Heart left ventricle (tissue), 16 donors: ENCODE data around the gene NOL9. TPM values are rescaled to one million over a fixed set of nuclear protein-coding genes. Genes with fewer than 3 reads are reported as not detected.

Source experiments
- ATAC-seq, 4 donors: fragments of 200-7000 bp; cut with Tn5 transposase; one replicate each; pipeline ENCODE4 v1.9.1; 2020 to 2022; ENCODE audit warnings: moderate library complexity in 4 of 4, mild to moderate bottlenecking in 3 of 4, moderate number of reproducible peaks in 1 of 4
- DNase-seq, 5 donors: peaks; one replicate each; pipeline ENCODE4 v3.0.0-alpha.2; 2020
- H3K27ac ChIP-seq, 12 donors: fragments of 200-600 bp; sonication (generic) in 4 of 12; one replicate each; pipeline versions ENCODE4 v1.5.0 to v1.8.0; 2016 to 2022; ENCODE audit warnings: mild to moderate bottlenecking in 2 of 12
- H3K27me3 ChIP-seq, 9 donors: fragments of 200-600 bp; sonication (generic) in 2 of 9; one replicate each; pipeline versions ENCODE4 v1.5.1 to v1.8.0; 2016 to 2022; ENCODE audit warnings: mild to moderate bottlenecking in 3 of 9
- H3K36me3 ChIP-seq, 9 donors: fragments of 200-600 bp; sonication (generic) in 2 of 9; one replicate each; pipeline versions ENCODE4 v1.5.0 to v1.8.0; 2018 to 2022; ENCODE audit warnings: mild to moderate bottlenecking in 2 of 9
- H3K4me1 ChIP-seq, 12 donors: fragments of 200-600 bp; sonication (generic) in 4 of 12; one replicate each; pipeline versions ENCODE4 v1.5.0 to v1.8.0; 2016 to 2022; ENCODE audit warnings: mild to moderate bottlenecking in 3 of 12
- H3K4me3 ChIP-seq, 12 donors: fragments of 200-600 bp; sonication (generic) in 4 of 12; one replicate each; pipeline versions ENCODE4 v1.5.0 to v1.8.0; 2017 to 2022; ENCODE audit warnings: mild to moderate bottlenecking in 9 of 12, moderate library complexity in 4 of 12
- H3K9me3 ChIP-seq, 12 donors: fragments of 200-600 bp; sonication (generic) in 4 of 12; one replicate each; pipeline versions ENCODE4 v1.5.0 to v1.8.0; 2016 to 2022; ENCODE audit warnings: mild to moderate bottlenecking in 1 of 12
- POLR2A ChIP-seq, 2 donors: fragments of 450-650 bp; IDR thresholded peaks; one replicate each; pipeline ENCODE4 v1.6.1; 2017; ENCODE audit warnings: antibody characterized with exemption in 2 of 2, mild to moderate bottlenecking in 2 of 2, moderate library complexity in 2 of 2
- WGBS, 4 donors: extraction: QIAGEN DNeasy Blood & Tissue Kit in 2 of 4; methylation state at CpG; one replicate each; pipeline versions ENCODE4 v1.1.5 to v1.1.7; 2013 to 2018; 5-methylcytosine and 5-hydroxymethylcytosine counted together
- intact Hi-C, 10 donors: fragments of 100-400 bp; cut with DNase I; formaldehyde crosslinking; loops; one replicate each; pipeline versions ENCODE4 v1.11.1 to v1.14.2; 2022
- polyA plus RNA-seq, 2 donors: library from polyadenylated mRNA; stranded (reverse); fragments of 200-250 nt; gene quantifications; one replicate each; pipeline ENCODE4 v1.2.3, GENCODE V29; 2013
- total RNA-seq, 9 donors: library from RNA; depleted of rRNA in 2 of 9; stranded (reverse); fragments of >200 nt in 2 of 9; fragmentation: NEBNext Ultra II Directional in 3 of 9; extraction: Animal tissue kit (Norgen Biotek cat#: 25700) in 3 of 9; gene quantifications; one replicate each; pipeline versions ENCODE4 v1.1.0 to v1.2.4, GENCODE V29; 2016 to 2023
- TF ChIP-seq, protein P1 (sequence below), 12 donors: fragments of 200-600 bp; sonication (generic) in 4 of 12; IDR thresholded peaks; one replicate each; pipeline versions ENCODE4 v1.5.0 to v1.8.0; 2018 to 2022; ENCODE audit warnings: antibody characterized with exemption in 12 of 12, mild to moderate bottlenecking in 5 of 12
- donor health status: ischemic (EF 13 %, LVEDD 7.1; RV severe dilation, severe dysfunction).
- donor health status: healthy with polysubstance abuse.
- donor health status: DM: no; HTN: yes; CAD: no.
- donor health status: DM: no; HTN: no; CAD: no.
- donor health status: ischemic (EF 25% LVEDD 6.9; RV normal size, moderate dysfunction).
- donor health status: ischemic (EF 25% LVEDD 5.7; RV mildly dilated, moderate dysfunction).
- donor health status: healthy.
- donor health status: DM: yes; HTN: yes; CAD: no.
- donor health status: ischemic (EF 35%, LVEDD 5.7; RV mildly dilated, moderate dysfunction).
- donor health status: nonischemic (EF 11% LVEDD 7.7; RV severe dilation, severe dysfunction).
- donor health status: DM: yes; HTN: yes; CAD: no.
- donor health status: PGD.
- donor health status: ischemic (EF 29% LVEDD 5.4; RV normal size, mild dysfunction).
- donor health status: nonischemic (EF 23%, LVEDD 6.1; RV moderate dilation, normal function).

NOL9 gene
- total and polyA plus RNA-seq, 11 donors = 5.7 to 20.6 (median 15.4) TPM

DNA sequence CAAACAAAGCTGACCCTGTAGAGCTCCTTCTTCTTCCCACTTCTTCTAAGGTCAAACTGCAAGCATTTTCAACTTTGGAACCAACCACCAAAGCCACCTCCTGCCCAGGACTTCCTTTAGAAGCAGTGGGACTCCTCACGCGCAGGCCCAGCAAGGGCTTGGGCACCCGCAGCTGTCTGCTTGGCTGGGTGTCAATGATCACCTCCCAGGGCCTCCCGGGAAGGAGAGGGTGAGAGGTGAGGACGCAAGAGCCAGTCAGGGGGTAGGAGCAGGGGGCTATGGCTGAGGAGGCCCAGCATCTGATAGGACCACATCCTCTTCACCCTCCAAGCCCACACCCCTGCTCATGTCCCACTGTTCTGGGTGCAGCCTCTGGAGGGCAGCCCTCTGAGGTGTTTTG is 38.1 kb upstream of the NOL9 start:
- Histone ChIP-seq H3K27me3 (no peaks in the 10 kb centered on the region), H3K4me1 (peaks cover 0 to 97% (median 54%) of the 10 kb centered on the region in 12 donors), H3K4me3 (no peak overlapping the region), H3K27ac (peak overlapping the region in 7 of 12 donors; percentile 4 to 68 (median 36)), H3K9me3 (no peaks in the 10 kb centered on the region), H3K36me3 (peaks cover 0 to 99% (median 92%) of the 10 kb centered on the region in 9 donors)
- peak in 1 of 5 donors; percentile 50 for DNase-seq
- peak in 2 of 4 donors; percentile 38 to 41 for ATAC-seq
- intact Hi-C loops = no loop called here
- TF ChIP-seq, protein P1, sequence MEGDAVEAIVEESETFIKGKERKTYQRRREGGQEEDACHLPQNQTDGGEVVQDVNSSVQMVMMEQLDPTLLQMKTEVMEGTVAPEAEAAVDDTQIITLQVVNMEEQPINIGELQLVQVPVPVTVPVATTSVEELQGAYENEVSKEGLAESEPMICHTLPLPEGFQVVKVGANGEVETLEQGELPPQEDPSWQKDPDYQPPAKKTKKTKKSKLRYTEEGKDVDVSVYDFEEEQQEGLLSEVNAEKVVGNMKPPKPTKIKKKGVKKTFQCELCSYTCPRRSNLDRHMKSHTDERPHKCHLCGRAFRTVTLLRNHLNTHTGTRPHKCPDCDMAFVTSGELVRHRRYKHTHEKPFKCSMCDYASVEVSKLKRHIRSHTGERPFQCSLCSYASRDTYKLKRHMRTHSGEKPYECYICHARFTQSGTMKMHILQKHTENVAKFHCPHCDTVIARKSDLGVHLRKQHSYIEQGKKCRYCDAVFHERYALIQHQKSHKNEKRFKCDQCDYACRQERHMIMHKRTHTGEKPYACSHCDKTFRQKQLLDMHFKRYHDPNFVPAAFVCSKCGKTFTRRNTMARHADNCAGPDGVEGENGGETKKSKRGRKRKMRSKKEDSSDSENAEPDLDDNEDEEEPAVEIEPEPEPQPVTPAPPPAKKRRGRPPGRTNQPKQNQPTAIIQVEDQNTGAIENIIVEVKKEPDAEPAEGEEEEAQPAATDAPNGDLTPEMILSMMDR (IDR thresholded peaks at IDR 0.05) = no peak
- no peak for TF ChIP-seq POLR2A (IDR thresholded peaks at IDR 0.05)
- WGBS, 4 donors = 30 to 70% (median 42%) methylated on average over 5 of the region's 5 CpGs

DNA sequence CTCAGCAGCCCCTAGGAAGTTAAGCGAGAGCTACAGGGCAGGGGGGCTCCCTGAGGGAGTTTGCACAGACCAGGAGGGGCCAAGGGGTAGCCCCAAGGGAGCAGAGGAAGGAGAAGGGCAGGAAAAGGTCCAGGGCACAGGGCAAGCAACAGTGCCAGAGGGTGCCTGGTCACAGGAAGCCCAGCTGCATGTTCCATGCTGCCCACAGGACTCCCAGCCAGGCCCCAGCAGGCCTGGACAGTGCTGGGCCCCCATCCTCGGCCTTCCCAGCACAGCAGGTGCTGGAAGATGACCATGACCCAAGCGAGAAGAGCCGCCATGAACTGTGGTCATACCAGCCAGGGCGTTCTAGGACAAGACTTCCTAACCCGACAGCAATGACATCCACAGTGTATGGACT is 37.3 kb upstream of the NOL9 start:
- Histone ChIP-seq H3K36me3 (peaks cover 0 to 93% (median 84%) of the 10 kb centered on the region in 9 donors), H3K27me3 (no peaks in the 10 kb centered on the region), H3K27ac (peak overlapping the region in 8 of 12 donors; percentile 2 to 68 (median 20)), H3K9me3 (no peaks in the 10 kb centered on the region), H3K4me1 (peaks cover 0 to 94% (median 53%) of the 10 kb centered on the region in 12 donors), H3K4me3 (no peak overlapping the region)
- no peak for TF ChIP-seq POLR2A (IDR thresholded peaks at IDR 0.05)
- TF ChIP-seq, protein P1 (IDR thresholded peaks at IDR 0.05) = no peak
- WGBS, 4 donors = 86 to 95% (median 89%) methylated on average over 6 of the region's 6 CpGs
- ATAC-seq (no peak), DNase-seq (no peak)
- intact Hi-C loops = no loop called here

DNA sequence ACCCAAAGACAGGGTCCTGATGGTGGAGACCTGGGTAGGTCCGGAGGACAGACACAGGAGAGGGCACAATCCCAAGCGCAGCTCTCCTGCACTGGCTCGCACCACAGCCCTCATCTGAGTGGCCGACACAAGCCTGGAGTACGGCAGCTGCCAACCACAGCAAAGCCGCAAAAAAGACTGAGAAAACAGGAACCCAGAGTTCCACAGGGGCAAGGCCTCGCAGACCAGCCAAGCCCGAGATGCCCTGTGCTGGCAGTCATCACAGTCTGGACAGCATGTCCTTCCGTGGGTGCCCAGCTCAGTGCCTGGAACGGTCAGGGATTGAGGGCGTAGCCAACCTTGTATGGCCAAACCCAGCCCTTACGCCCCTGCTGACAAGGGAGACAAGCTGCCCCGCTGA is 36.9 kb upstream of the NOL9 start:
- H3K4me3 ChIP-seq = no peak overlapping the region
- H3K27ac ChIP-seq = peak overlapping the region in 7 of 12 donors; percentile 2 to 68 (median 20)

DNA sequence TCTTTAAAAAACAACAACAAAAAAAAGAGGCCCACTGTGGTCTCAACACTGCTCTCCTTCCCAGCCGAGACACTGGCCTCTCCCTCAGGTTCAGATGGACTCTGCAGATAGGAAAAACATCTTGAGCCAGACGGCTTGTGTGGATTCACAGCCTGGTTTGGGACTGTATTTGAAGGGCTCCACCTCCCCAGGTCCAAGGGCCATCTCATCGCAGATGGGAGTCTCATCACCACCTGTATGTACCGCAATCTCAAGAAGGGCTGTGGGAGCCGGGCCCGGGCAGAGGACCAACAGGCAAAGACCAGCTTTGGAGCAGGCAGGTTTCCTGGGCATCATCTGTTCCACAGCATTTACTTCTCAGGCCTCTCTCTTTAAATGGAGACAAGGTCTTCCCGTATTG is 35.7 kb upstream of the NOL9 start:
- WGBS, 4 donors = 84 to 88% (median 87%) methylated on average over 7 of the region's 7 CpGs
- peaks cover 0 to 94% (median 43%) of the 10 kb centered on the region in 12 donors for H3K4me1 ChIP-seq
- no peaks in the 10 kb centered on the region for H3K9me3 ChIP-seq
- intact Hi-C loops = no loop called here
- peaks cover 0 to 84% (median 71%) of the 10 kb centered on the region in 9 donors for H3K36me3 ChIP-seq
- no peaks in the 10 kb centered on the region for H3K27me3 ChIP-seq
- H3K4me3 ChIP-seq = no peak overlapping the region
- peak overlapping the region in 4 of 12 donors; percentile 2 to 58 (median 32) for H3K27ac ChIP-seq
- DNase-seq (no peak), ATAC-seq (no peak)
- TF ChIP-seq POLR2A (IDR thresholded peaks at IDR 0.05) = no peak
- TF ChIP-seq, protein P1 (IDR thresholded peaks at IDR 0.05) = no peak

More for the DNA sequence above, 36.9 kb upstream of the NOL9 start:
- 69 to 86% (median 72%) methylated on average over 11 to 13 of the region's 13 CpGs for WGBS, 4 donors
- intact Hi-C loops = no loop called here
- DNase-seq (no peak), ATAC-seq (peak; percentile 8 to 38 (median 25))
- Histone ChIP-seq H3K4me1 (peaks cover 0 to 94% (median 50%) of the 10 kb centered on the region in 12 donors), H3K9me3 (no peaks in the 10 kb centered on the region), H3K36me3 (peaks cover 0 to 93% (median 82%) of the 10 kb centered on the region in 9 donors), H3K27me3 (no peaks in the 10 kb centered on the region)
- TF ChIP-seq, protein P1 (IDR thresholded peaks at IDR 0.05) = no peak
- no peak for TF ChIP-seq POLR2A (IDR thresholded peaks at IDR 0.05)
